ENCODE results near the gene GDAP2. TPM values are rescaled to one million over a fixed set of nuclear protein-coding genes. Genes with fewer than 3 reads are reported as not detected.

Gene GDAP2
- total RNA-seq, 3 donors from 2014 or later: 28.5 to 39.7 (median 36.1) TPM

GRCh38 chr1:117933769-117934168 lies 4.3 kb upstream of the GDAP2 start:
- TF ChIP-seq POLR2AphosphoS5 (IDR thresholded peaks at IDR 0.05) (no peak), POLR2A (IDR thresholded peaks at IDR 0.05) (no peak), CTCF (IDR thresholded peaks at IDR 0.05) (no peak)
- intact Hi-C loops (cut with DNase I; ENCODE audit: low total_unique reads): no loop called here
- Histone ChIP-seq H3K36me3 (peaks cover 4% of the 10 kb centered on the region), H3K9me3 (no peaks in the 10 kb centered on the region), H3K4me1 (no peaks in the 10 kb centered on the region), H3K27ac (no peak overlapping the region), H3K27me3 (no peaks in the 10 kb centered on the region), H3K4me3 (no peak overlapping the region)
- DNase-seq (ENCODE audit: low spot score in 2 of 2): no peak

GRCh38 chr1:117932576-117932975 lies 3.2 kb upstream of the GDAP2 start:
- intact Hi-C loops (cut with DNase I; ENCODE audit: low total_unique reads): no loop called here

GRCh38 chr1:117930484-117930883 lies 1.1 kb upstream of the GDAP2 start:
- Histone ChIP-seq H3K27me3 (no peaks in the 10 kb centered on the region), H3K9me3 (no peaks in the 10 kb centered on the region), H3K4me1 (peaks cover 0 to 8% of the 10 kb centered on the region in 2 donors), H3K27ac (peak overlapping the region in 1 of 2 donors; percentile 83), H3K36me3 (no peaks in the 10 kb centered on the region), H3K4me3 (peak overlapping the region; percentile 65 to 88 (median 78))
- TF ChIP-seq POLR2AphosphoS5 (IDR thresholded peaks at IDR 0.05): no peak
- TF ChIP-seq POLR2A (IDR thresholded peaks at IDR 0.05): no peak
- TF ChIP-seq CTCF (IDR thresholded peaks at IDR 0.05): no peak
- DNase-seq (ENCODE audit: low spot score in 2 of 2): no peak
- intact Hi-C loops (cut with DNase I; ENCODE audit: low total_unique reads): no loop called here

More at GRCh38 chr1:117932576-117932975, 3.2 kb upstream of the GDAP2 start:
- Histone ChIP-seq H3K9me3 (no peaks in the 10 kb centered on the region), H3K36me3 (peaks cover 4% of the 10 kb centered on the region), H3K27me3 (no peaks in the 10 kb centered on the region), H3K4me1 (peaks cover 0 to 8% of the 10 kb centered on the region in 2 donors), H3K27ac (no peak overlapping the region), H3K4me3 (no peak overlapping the region)
- TF ChIP-seq CTCF (IDR thresholded peaks at IDR 0.05) (no peak), POLR2A (IDR thresholded peaks at IDR 0.05) (no peak), POLR2AphosphoS5 (IDR thresholded peaks at IDR 0.05) (no peak)
- no peak for DNase-seq (ENCODE audit: low spot score in 2 of 2)

- peak overlapping the region; percentile 69 to 83 for H3K27ac ChIP-seq
Measured at GRCh38 chr1:117930173-117930447, 689 bp upstream of the GDAP2 start.

GRCh38 chr1:117928881-117929342 lies 509 bp downstream of the GDAP2 start:
- intact Hi-C loops (cut with DNase I; ENCODE audit: low total_unique reads): no loop called here
- peak; percentile 24 to 53 for DNase-seq (ENCODE audit: low spot score in 2 of 2)
- Histone ChIP-seq H3K4me1 (peaks cover 0 to 8% of the 10 kb centered on the region in 2 donors), H3K9me3 (no peaks in the 10 kb centered on the region), H3K27me3 (no peaks in the 10 kb centered on the region), H3K36me3 (no peaks in the 10 kb centered on the region), H3K27ac (peak overlapping the region; percentile 83 to 91), H3K4me3 (peak overlapping the region; percentile 65 to 88 (median 78))
- TF ChIP-seq POLR2A (IDR thresholded peaks at IDR 0.05) (no peak), POLR2AphosphoS5 (IDR thresholded peaks at IDR 0.05) (no peak), CTCF (IDR thresholded peaks at IDR 0.05) (no peak)

More at GRCh38 chr1:117930173-117930447, 689 bp upstream of the GDAP2 start:
- peaks cover 0 to 8% of the 10 kb centered on the region in 2 donors for H3K4me1 ChIP-seq
- peak overlapping the region; percentile 65 to 88 (median 78) for H3K4me3 ChIP-seq
- intact Hi-C loops (cut with DNase I; ENCODE audit: low total_unique reads): no loop called here
- H3K36me3 ChIP-seq: no peaks in the 10 kb centered on the region
- no peaks in the 10 kb centered on the region for H3K9me3 ChIP-seq
- no peak for DNase-seq (ENCODE audit: low spot score in 2 of 2)
- no peak for TF ChIP-seq POLR2AphosphoS5 (IDR thresholded peaks at IDR 0.05)
- TF ChIP-seq POLR2A (IDR thresholded peaks at IDR 0.05): no peak
- TF ChIP-seq CTCF (IDR thresholded peaks at IDR 0.05): no peak
- no peaks in the 10 kb centered on the region for H3K27me3 ChIP-seq

All from breast epithelium (tissue), 4 donors.